A549 treated with AZD9567 at 1 μM for 4 hours (cell line): Measurements from ENCODE around the gene DSC2. TPM values are rescaled to one million over a fixed set of nuclear protein-coding genes. Genes with fewer than 3 reads are reported as not detected.

ENCODE experiments used
- total RNA-seq: library from RNA; stranded (reverse); fragments of 200-300 nt; extraction: Qiagen RNA extraction; gene quantifications from 5 replicates; pipeline ENCODE4 v1.2.3, GENCODE V29; 2022; ENCODE audit not compliant: insufficient read depth

DSC2 gene
- total RNA-seq: 0.66 to 0.93 TPM (median 0.88 TPM) in 5 replicates

GRCh38 chr18:31102025-31102684 is at the start of gene DSC2:
DSC2 (minus strand) TSS chr18:31102421; CDS start chr18:31101971, 450 bp downstream.

GRCh38 chr18:31042406-31043181 is 59.6 kb downstream of the DSC2 start, which contains the start of gene DSC3:
DSC3 (minus strand) TSS chr18:31042742; CDS start chr18:31042660, 82 bp downstream.

Other genes with a start within 250 kb of the DSC2 start
- gene DSC3, start 59.7 kb downstream of the DSC2 start, total RNA-seq: 0.89 to 2.0 TPM (median 1.2 TPM) in 5 replicates
- gene DSC1, start 60.4 kb upstream of the DSC2 start, total RNA-seq: not detected in 5 replicates
- not detected in 5 replicates for gene DSG1, start 215.7 kb upstream of the DSC2 start, total RNA-seq